Tibial nerve (tissue), 4 donors: ENCODE data around the gene PPP2R3A. TPM values are rescaled to one million over a fixed set of nuclear protein-coding genes. Genes with fewer than 3 reads are reported as not detected.

ENCODE experiments used
- DNase-seq, 2 donors: peaks; one replicate each; pipeline ENCODE4 v3.0.0-alpha.2; 2019; ENCODE audit warnings: low spot score in 2 of 2
- H3K27ac ChIP-seq, 4 donors: fragments of 200-600 bp; sonication (generic) in 3 of 4; one replicate each; pipeline ENCODE4 v1.5.1; 2017 to 2019; ENCODE audit warnings: mild to moderate bottlenecking in 1 of 4
- H3K27me3 ChIP-seq, 2 donors: fragments of 200-600 bp; sonication (generic) in 1 of 2; one replicate each; pipeline versions ENCODE4 v1.5.1 to v1.6.0; 2017 to 2019
- H3K36me3 ChIP-seq, 3 donors: fragments of 200-600 bp; sonication (generic); one replicate each; pipeline ENCODE4 v1.5.1; 2018 to 2019
- H3K4me1 ChIP-seq, 4 donors: fragments of 200-600 bp; sonication (generic) in 3 of 4; one replicate each; pipeline ENCODE4 v1.5.1; 2017 to 2019
- H3K4me3 ChIP-seq, 4 donors: fragments of 200-600 bp; sonication (generic) in 3 of 4; one replicate each; pipeline ENCODE4 v1.5.1; 2017 to 2019; ENCODE audit warnings: mild to moderate bottlenecking in 1 of 4, moderate library complexity in 1 of 4
- H3K9me3 ChIP-seq, 4 donors: fragments of 200-600 bp; sonication (generic) in 3 of 4; one replicate each; pipeline ENCODE4 v1.5.1; 2017 to 2019
- CTCF ChIP-seq, 5 experiments: fragments of 200-600 bp in 3 of 5; fragments of 450-650 bp in 2 of 5; sonication (generic) in 3 of 5; IDR thresholded peaks; one replicate each; pipeline ENCODE4 v1.5.1; 2016 to 2019; ENCODE audit warnings: antibody characterized with exemption in 5 of 5, mild to moderate bottlenecking in 3 of 5, moderate library complexity in 2 of 5
- EP300 ChIP-seq, 2 donors: sonication (generic); formaldehyde crosslinking; IDR thresholded peaks; one replicate each; pipeline ENCODE4 v1.6.1; 2017; ENCODE audit warnings: antibody characterized with exemption in 2 of 2, mild to moderate bottlenecking in 1 of 2
- POLR2A ChIP-seq, 2 donors: fragments of 450-650 bp; IDR thresholded peaks; one replicate each; pipeline ENCODE4 v1.6.1; 2017; ENCODE audit warnings: antibody characterized with exemption in 2 of 2, mild to moderate bottlenecking in 2 of 2, moderate library complexity in 2 of 2
- WGBS, 2 donors: methylation state at CpG; one replicate each; pipeline ENCODE4 v1.1.5; 2018; 5-methylcytosine and 5-hydroxymethylcytosine counted together
- total RNA-seq, 4 donors: library from RNA; depleted of rRNA; stranded (reverse); fragments of >200 nt; gene quantifications; one replicate each; pipeline ENCODE4 v1.1.0, GENCODE V29; 2016

The PPP2R3A gene
- total RNA-seq, 4 donors from 2014 or later = 12.3 to 18.2 (median 13.4) TPM

- H3K4me1 ChIP-seq = peaks cover 0 to 4% (median 2%) of the 10 kb centered on the region in 4 donors
- no peaks in the 10 kb centered on the region for H3K36me3 ChIP-seq
- TF ChIP-seq POLR2A (IDR thresholded peaks at IDR 0.05) (no peak), EP300 (IDR thresholded peaks at IDR 0.05) (no peak), CTCF (IDR thresholded peaks at IDR 0.05) (no peak)
- no peak overlapping the region for H3K4me3 ChIP-seq
- 80 to 88% methylated on average over 4 of the region's 4 CpGs for WGBS, 2 donors
- no peaks in the 10 kb centered on the region for H3K27me3 ChIP-seq
- no peak overlapping the region for H3K27ac ChIP-seq
- no peak for DNase-seq
- H3K9me3 ChIP-seq = no peaks in the 10 kb centered on the region
These were observed 25.4 kb downstream of the PPP2R3A start for GRCh38 chr3:135990903-135991302.

- H3K27ac ChIP-seq = peak overlapping the region in 1 of 4 donors; percentile 15
- no peak overlapping the region for H3K4me3 ChIP-seq
- DNase-seq = no peak
- no peaks in the 10 kb centered on the region for H3K36me3 ChIP-seq
- H3K27me3 ChIP-seq = no peaks in the 10 kb centered on the region
- TF ChIP-seq POLR2A (IDR thresholded peaks at IDR 0.05) (no peak), CTCF (IDR thresholded peaks at IDR 0.05) (no peak), EP300 (IDR thresholded peaks at IDR 0.05) (no peak)
- H3K9me3 ChIP-seq = no peaks in the 10 kb centered on the region
- WGBS, 2 donors = 49 to 70% methylated on average over 2 of the region's 2 CpGs
- H3K4me1 ChIP-seq = peaks cover 0 to 4% (median 2%) of the 10 kb centered on the region in 4 donors
These were observed 26.1 kb downstream of the PPP2R3A start for GRCh38 chr3:135991621-135992020.

- H3K4me3 ChIP-seq = no peak overlapping the region
- no peaks in the 10 kb centered on the region for H3K36me3 ChIP-seq
- peaks cover 0 to 4% (median 2%) of the 10 kb centered on the region in 4 donors for H3K4me1 ChIP-seq
- no peaks in the 10 kb centered on the region for H3K9me3 ChIP-seq
- no peak for DNase-seq
- no peak for TF ChIP-seq EP300 (IDR thresholded peaks at IDR 0.05)
- TF ChIP-seq CTCF (IDR thresholded peaks at IDR 0.05) = no peak
- no peak for TF ChIP-seq POLR2A (IDR thresholded peaks at IDR 0.05)
- no peaks in the 10 kb centered on the region for H3K27me3 ChIP-seq
- peak overlapping the region in 1 of 4 donors; percentile 15 for H3K27ac ChIP-seq
These were observed 26.5 kb downstream of the PPP2R3A start for GRCh38 chr3:135992072-135992471.

- no peak for DNase-seq
- WGBS, 2 donors = 86 to 90% methylated on average over 3 of the region's 3 CpGs
- Histone ChIP-seq H3K4me3 (no peak overlapping the region), H3K27ac (no peak overlapping the region), H3K36me3 (no peaks in the 10 kb centered on the region), H3K27me3 (no peaks in the 10 kb centered on the region), H3K4me1 (peaks cover 0 to 7% (median 2%) of the 10 kb centered on the region in 4 donors), H3K9me3 (no peaks in the 10 kb centered on the region)
- TF ChIP-seq POLR2A (IDR thresholded peaks at IDR 0.05) = no peak
- no peak for TF ChIP-seq CTCF (IDR thresholded peaks at IDR 0.05)
These were observed 29.3 kb downstream of the PPP2R3A start for GRCh38 chr3:135994708-135995337.

- Histone ChIP-seq H3K27me3 (no peaks in the 10 kb centered on the region), H3K4me3 (no peak overlapping the region), H3K36me3 (no peaks in the 10 kb centered on the region), H3K4me1 (peaks cover 0 to 7% (median 2%) of the 10 kb centered on the region in 4 donors), H3K27ac (no peak overlapping the region), H3K9me3 (no peaks in the 10 kb centered on the region)
- TF ChIP-seq EP300 (IDR thresholded peaks at IDR 0.05) (no peak), POLR2A (IDR thresholded peaks at IDR 0.05) (no peak), CTCF (IDR thresholded peaks at IDR 0.05) (no peak)
- WGBS, 2 donors = 60 to 73% methylated on average over 4 of the region's 4 CpGs
- DNase-seq = no peak
These were observed 30.2 kb downstream of the PPP2R3A start for GRCh38 chr3:135995766-135996165.
